GM12865 (cell line): Measurements from ENCODE around the gene ABCC10.
"Not testable (repeated sequence)": the region's sequence is repeated elsewhere in the genome, so short reads cannot be mapped to it uniquely, and the experiment has no call there.

Source experiments
- DNase-seq: peaks from one replicate; pipeline ENCODE4 v3.0.0; 2010; ENCODE audit warnings: low read depth
- H3K4me3 ChIP-seq: 2 replicates; pipeline ENCODE4 v1.5.1; 2011; ENCODE audit warnings: mild to moderate bottlenecking, low read depth, low read length, control low read depth
- TF ChIP-seq, protein P1 (sequence below): IDR thresholded peaks from 2 replicates; pipeline ENCODE4 v1.5.1; 2011; ENCODE audit warnings: low read length, control low read depth, low read depth, inconsistent platforms; ENCODE audit not compliant: insufficient read depth; ENCODE audit errors: missing control alignments

The ABCC10 gene

DNA sequence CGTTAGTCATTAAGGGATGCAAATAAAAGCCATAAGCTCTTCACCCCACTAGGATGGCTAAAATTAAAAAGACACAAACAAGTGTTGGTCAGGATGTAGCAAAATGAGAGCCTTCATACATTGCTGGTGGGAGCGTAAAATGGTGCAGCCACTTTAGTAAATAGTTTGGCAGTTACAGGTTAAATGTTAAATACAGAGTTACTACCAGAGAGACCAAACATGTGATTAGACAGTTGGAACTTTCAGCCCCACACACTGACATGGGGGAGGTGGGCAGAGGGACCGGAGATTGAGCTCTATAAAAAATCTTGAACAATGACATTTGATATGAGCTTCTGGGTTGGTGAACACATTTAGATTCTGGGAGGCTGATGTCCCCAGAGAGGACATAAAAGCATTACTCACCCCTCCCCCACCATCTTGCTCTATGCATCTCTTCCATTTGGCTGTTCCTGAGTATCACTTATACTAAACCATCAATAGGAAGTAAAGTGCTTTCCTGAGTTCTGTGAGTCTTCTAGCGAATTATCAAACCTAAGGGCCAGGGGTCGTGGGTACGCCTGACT is 37.5 kb upstream of the ABCC10 start:
- TF ChIP-seq, protein P1, sequence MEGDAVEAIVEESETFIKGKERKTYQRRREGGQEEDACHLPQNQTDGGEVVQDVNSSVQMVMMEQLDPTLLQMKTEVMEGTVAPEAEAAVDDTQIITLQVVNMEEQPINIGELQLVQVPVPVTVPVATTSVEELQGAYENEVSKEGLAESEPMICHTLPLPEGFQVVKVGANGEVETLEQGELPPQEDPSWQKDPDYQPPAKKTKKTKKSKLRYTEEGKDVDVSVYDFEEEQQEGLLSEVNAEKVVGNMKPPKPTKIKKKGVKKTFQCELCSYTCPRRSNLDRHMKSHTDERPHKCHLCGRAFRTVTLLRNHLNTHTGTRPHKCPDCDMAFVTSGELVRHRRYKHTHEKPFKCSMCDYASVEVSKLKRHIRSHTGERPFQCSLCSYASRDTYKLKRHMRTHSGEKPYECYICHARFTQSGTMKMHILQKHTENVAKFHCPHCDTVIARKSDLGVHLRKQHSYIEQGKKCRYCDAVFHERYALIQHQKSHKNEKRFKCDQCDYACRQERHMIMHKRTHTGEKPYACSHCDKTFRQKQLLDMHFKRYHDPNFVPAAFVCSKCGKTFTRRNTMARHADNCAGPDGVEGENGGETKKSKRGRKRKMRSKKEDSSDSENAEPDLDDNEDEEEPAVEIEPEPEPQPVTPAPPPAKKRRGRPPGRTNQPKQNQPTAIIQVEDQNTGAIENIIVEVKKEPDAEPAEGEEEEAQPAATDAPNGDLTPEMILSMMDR, result no peak
- DNase-seq, result no peak
- no peak overlapping the region for H3K4me3 ChIP-seq

DNA sequence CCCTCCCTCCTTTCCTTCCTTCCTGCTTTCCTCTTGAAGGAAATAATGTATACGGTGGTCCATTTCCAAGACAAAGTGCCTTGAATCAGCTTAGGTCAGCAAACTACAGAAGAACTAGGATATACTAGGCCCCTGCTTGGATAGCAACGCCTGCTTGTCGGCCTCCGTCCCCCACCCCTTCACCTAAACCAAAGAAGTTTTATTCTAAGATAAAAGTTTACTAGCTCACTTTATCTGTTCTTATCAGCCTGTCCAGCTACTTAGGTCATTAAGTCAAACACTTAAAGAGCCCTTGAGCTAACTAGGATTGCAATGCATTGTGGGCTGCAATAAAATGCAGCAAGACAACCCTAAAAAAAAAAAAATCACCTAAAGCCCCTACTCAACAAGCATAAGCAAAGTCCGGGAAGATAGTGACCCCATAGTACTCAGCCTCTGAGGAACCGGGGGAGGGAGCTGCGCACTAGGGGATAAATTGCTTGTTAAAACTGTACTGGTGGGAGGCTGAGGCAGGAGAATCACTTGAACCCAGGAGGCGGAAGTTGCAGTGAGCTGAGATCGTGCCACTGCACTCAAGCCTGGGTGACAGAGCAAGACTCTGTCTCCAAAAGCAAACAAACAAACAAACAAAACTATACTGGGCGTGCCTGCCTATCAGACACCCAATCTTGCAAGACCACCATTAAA is 36.4 kb upstream of the ABCC10 start:
- DNase-seq, H3K4me3 ChIP-seq: not testable (repeated sequence)

DNA sequence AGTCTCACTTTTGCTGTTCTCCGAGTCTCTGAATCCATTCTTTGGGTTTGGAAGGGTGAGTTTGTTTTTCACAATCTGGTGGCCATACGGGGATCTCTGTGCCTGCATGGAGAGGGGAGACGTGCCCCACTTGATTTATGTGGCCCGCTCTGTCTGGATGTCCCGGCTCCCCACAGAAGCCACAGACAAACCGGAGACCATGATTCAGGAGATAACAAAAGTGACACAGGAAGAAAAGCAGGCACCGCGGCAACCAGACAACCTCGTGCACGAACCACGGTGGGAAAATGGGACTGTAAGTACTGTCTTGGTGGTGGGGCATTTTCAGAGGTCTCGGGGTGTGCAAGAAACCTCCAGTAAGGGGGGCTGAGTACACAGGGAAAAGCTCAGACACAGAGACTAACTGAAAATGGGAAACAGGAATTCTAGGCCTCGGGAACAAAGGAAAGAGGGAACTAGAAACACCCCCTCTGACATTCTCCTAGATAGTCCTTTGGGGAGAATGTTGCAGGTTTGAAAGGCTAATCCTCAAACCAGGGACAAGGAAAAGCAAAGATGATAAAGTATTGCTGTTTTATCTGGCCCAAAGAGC is 35.8 kb upstream of the ABCC10 start:
- TF ChIP-seq, protein P1, result no peak
- H3K4me3 ChIP-seq, result no peak overlapping the region
- DNase-seq, result no peak

DNA sequence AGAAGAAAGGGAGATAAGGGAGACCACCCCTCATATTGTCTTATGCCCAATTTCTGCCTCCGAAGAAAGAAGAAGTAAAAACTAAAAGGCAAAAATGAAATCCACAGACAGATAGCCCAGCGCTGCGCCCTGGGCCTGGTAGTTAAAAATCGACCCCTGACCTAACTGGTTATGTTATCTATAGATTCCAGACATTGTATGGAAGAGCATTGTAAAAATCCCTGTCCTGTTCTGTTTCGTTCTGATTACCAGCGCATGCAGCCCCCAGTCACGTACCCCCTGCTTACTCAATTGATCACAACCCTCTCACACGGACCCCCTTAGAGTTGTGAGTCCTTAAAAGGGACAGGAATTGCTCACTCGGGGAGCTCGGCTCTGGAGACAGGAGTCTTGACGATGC is 34.2 kb upstream of the ABCC10 start:
- not testable (repeated sequence) for H3K4me3 ChIP-seq

DNA sequence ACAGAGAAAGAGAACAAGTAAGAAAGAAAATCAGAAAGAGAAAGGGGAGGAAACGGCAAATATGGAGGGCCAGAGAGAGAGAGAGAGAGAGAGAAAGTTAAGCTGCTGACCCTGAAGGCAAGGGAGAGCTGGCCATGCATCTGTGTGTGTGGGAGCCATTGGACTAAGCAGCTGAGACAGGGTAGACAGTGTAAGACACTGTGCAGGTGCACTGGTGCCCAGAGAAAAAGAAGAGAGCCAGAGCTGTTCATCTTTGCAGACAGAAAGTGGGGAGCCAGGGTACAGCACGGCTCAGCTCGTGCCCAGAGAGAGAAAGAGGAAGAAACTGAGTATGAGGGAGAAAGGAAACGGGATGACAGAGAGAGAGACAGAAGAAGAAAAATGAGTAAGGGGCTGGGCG is 33.7 kb upstream of the ABCC10 start:
- no peak overlapping the region for H3K4me3 ChIP-seq
- TF ChIP-seq, protein P1, result no peak
- no peak for DNase-seq

More for the DNA sequence above, 34.2 kb upstream of the ABCC10 start:
- not testable (repeated sequence) for DNase-seq

DNA sequence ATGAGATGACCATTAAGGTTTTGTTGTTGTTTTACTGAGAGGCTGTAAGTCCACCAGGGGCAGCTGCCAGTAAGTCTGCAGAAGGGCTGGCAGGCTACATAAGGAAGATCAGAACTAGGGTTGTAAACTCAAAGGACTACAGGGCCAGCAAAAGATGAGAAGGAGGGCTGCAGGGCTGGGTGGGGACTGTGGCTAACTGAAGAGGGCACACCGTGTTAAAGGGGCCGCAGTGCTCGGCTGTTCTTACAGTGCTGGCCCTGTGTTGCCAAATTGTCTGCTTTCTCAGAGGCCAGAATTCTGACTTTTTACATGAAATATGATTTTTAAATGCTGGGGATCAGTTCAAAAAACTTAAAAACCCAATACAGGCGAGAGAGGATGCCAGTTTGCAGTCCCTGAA is 32.4 kb upstream of the ABCC10 start:
- TF ChIP-seq, protein P1, result no peak
- no peak for DNase-seq
- H3K4me3 ChIP-seq, result no peak overlapping the region

DNA sequence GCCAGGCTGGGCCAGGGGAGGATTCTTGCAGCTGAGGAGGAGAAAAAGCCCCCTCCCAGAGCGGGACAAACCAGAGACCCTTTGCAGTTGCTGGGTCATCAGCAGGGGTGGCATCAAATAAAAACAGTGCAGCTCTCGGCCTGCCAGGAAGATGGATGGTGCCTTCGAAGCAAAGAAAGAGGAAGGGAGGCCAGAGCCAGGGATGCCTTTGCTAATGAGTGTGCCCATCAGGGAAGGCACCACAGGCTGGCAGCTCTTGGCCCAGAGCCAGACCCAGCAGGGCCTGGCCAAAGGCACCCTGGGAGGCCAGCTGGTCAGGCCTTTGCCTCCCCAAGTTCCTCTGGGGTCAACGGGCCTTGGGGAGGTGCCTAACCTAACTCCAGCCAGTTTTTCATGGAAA is 31.6 kb upstream of the ABCC10 start:
- H3K4me3 ChIP-seq, result no peak overlapping the region
- TF ChIP-seq, protein P1, result no peak
- DNase-seq, result no peak
